ENCODE results near the gene OR9G1. TPM values are rescaled to one million over a fixed set of nuclear protein-coding genes. Genes with fewer than 3 reads are reported as not detected.

Gene OR9G1
- total RNA-seq, 1 experiment from 2014 or later = not detected

GRCh38 chr11:56751480-56751879 is 52.6 kb downstream of the OR9G1 start:
- no peak for ATAC-seq
- ChIA-PET POLR2A (no interaction called here), CTCF (no interaction called here)
- Mint-ChIP-seq H3K9me3 (peaks cover 25% of the 10 kb centered on the region), H3K27me3 (ENCODE audit: low read depth) (no peaks in the 10 kb centered on the region), H3K4me1 (peaks cover 21% of the 10 kb centered on the region), H3K27ac (no peak overlapping the region), H3K36me3 (no peaks in the 10 kb centered on the region), H3K4me3 (no peak overlapping the region)
- no peak for TF ChIP-seq E2F5 (CRISPR knock-in tag; IDR thresholded peaks at IDR 0.05)
- no peak for TF ChIP-seq NR1H2 (CRISPR knock-in tag; IDR thresholded peaks at IDR 0.05)
- TF ChIP-seq GABPB1 (CRISPR knock-in tag; IDR thresholded peaks at IDR 0.05) = no peak
- TF ChIP-seq GTF2I (CRISPR knock-in tag; conservative IDR thresholded peaks at IDR 0.05) = no peak
- TF ChIP-seq ZNF423 (CRISPR knock-in tag; IDR thresholded peaks at IDR 0.05) = no peak
- TF ChIP-seq E2F1 (CRISPR knock-in tag; IDR thresholded peaks at IDR 0.05) = no peak
- no peak for TF ChIP-seq PREB (CRISPR knock-in tag; IDR thresholded peaks at IDR 0.05; ENCODE audit: borderline replicate concordance)
- no peak for TF ChIP-seq ZNF532 (CRISPR knock-in tag; IDR thresholded peaks at IDR 0.05; ENCODE audit: borderline replicate concordance)
- TF ChIP-seq ZBTB43 (CRISPR knock-in tag; IDR thresholded peaks at IDR 0.05) = no peak
- TF ChIP-seq NFATC4 (CRISPR knock-in tag; IDR thresholded peaks at IDR 0.05) = no peak
- no peak for TF ChIP-seq ELF4 (CRISPR knock-in tag; IDR thresholded peaks at IDR 0.05; ENCODE audit: low read depth)
- TF ChIP-seq CDX4 (CRISPR knock-in tag; IDR thresholded peaks at IDR 0.05; ENCODE audit: borderline replicate concordance) = no peak
- DNase-seq (ENCODE audit: low spot score) = no peak

Small RNA genes lying within 50 kb of the gene (microRNA-seq; reads per million reads assigned to microRNA genes)
- gene MIR6128 (ENCODE audit: borderline number of aligned reads) = not detected

Other genes with a start within 250 kb of the OR9G1 start
- gene OR5M3, start 225.7 kb upstream of the OR9G1 start, total RNA-seq (2021) = not detected in 3 replicates
- not detected in 3 replicates for gene OR5M8, start 207.7 kb upstream of the OR9G1 start, total RNA-seq (2021)
- gene OR5M11, start 155.8 kb upstream of the OR9G1 start, total RNA-seq (2021) = not detected in 3 replicates
- gene OR5M10, start 121.4 kb upstream of the OR9G1 start, total RNA-seq (2021) = not detected in 3 replicates
- not detected in 3 replicates for gene OR5M1, start 84.2 kb upstream of the OR9G1 start, total RNA-seq (2021)
- gene OR5AP2, start 56.7 kb upstream of the OR9G1 start, total RNA-seq (2021) = not detected in 3 replicates
- gene OR5AR1, start 35.4 kb upstream of the OR9G1 start, total RNA-seq (2021) = not detected in 3 replicates
- gene OR9G4, start 49.6 kb downstream of the OR9G1 start, total RNA-seq (2021) = not detected in 3 replicates